Stimulated activated CD4-positive, alpha-beta T cell treated with anti-CD3 and anti-CD28 coated beads, Interleukin-1b, Interleukin-23, amount 100 ng/mL, for 1 hour (primary cell): ENCODE measurements around the gene ZCCHC24.
"Not testable (repeated sequence)": the region's sequence is repeated elsewhere in the genome, so short reads cannot be mapped to it uniquely, and the experiment has no call there.

ENCODE experiments used
- DNase-seq, 2 donors: peaks; one replicate each; pipeline ENCODE4 v3.0.0-alpha.2; 2020; ENCODE audit warnings: low read depth in 2 of 2

Gene ZCCHC24

DNA sequence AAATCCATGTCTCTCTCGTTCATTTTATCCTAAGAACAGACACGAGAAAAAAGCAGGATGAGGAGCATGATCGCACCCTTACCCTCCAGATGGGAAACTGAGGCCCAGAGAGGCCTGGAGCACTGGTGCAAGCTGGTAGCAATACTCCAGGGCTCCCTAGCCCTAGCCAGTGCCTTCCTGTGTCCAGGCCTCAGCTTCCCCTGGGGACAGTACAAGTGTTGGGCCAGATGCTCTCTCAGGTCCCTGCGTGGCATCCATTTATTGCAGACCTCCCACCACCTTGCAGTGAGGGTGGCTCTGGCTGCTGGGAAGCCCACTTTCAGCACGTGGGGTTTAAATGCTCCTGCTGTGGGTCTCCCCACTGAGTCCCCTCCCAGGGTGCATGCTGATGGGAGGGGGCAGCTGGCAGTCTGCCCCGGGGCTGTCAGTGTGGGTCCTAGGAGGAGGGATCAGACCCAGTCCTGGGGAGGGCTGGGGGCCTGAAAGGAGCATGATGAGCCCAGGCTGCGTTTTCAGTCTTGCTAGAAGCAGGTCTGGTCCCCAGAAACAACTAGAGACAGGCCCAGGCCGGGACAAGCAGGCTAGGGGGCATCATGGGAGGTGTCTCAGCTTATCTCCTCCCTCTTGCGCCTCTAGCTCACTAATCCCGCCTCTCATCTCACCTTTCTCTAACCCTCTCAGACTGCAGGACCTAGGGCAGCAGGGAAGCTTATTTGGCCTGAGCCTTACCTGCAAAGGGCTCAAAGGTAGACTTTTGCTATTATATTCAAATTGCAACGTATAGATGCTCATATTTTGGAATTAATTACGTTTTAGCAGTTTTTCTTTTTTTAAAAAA is 98.8 kb downstream of the ZCCHC24 start:
- no peak for DNase-seq

DNA sequence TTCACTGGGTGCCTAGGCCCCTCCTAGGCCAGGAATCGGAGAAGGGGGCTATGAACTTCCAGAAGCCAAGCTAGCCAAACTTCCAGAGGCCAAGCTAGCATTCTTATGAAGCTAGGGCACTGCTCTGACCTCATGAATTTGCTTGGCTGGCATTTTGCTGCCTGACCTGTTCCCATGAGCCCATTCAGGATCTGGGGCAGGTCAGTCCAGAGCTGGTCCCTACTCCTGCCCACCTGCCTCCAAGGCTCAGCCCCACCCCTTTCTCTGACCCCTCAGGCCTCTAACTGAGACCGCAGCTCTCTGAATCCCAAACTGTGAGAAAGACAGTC is 99.4 kb downstream of the ZCCHC24 start:
- no peak for DNase-seq

DNA sequence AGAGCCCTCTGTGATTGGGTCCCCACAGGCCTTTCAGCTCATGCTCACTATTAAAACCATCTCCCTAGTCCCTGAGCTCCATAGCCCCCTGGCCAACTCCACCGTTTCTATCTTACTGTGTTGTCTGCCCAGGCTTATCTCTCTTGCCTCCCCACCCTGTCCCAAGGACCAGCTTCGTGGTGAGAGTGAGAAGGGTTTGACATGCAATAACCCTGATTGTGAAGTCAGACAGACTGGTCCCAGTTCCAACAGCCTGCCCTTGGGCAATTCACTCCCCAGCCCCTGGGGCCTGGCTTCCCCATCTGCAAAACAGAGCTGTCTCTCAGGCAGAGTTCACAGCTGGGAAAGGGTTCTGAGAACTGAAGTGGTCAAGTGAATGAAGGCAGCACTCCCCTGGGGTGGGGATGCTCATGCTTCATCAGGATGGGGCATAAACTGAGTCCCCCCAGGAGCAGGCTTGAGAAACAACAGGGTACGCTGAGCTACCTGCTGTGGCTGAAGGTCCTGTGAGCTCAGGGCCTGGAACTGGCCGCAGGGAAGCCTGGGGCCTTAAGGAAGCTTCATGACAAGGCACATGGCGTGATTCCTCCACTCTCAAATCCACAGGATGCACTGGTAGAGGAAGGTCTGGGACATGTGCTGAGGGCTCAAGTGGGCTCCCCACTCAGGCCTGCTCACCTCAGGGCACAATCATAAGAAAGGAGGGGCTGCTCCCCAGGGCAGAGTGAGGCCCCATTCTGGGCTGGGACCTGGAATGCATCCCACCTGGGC is 100.0 kb downstream of the ZCCHC24 start:
- no peak for DNase-seq

DNA sequence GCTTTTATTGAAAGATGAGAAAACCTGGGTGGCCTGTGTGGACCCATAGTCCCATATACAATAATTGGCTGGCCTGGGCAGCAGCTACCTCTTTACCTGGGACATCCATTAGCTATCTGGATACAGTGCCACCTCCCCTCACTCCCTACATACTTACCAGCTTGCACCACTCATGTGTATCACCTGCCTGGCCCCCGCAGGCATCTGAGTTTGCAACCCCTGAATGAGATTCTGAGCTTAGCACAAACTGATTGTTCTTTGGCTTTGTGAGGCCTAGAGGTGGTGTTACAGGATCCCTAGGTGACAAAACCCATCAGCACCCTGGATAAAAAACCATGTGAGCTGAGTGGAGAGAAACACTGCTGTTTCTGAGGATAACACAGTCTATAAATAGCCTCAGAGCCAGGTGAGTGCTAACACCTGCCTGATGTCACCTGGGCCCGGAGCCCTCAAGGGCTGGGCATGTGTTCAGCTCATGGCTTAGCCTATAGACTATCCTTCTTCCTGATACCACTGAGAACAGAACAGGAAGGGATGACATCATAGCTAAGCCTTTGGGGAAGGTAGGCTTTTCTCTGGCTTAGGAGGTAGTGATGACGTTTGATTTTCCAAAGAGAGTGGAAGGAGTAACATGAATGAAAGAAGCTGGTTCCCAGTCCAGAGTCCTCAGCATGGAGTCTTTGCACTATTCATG is 100.8 kb downstream of the ZCCHC24 start:
- DNase-seq: no peak

DNA sequence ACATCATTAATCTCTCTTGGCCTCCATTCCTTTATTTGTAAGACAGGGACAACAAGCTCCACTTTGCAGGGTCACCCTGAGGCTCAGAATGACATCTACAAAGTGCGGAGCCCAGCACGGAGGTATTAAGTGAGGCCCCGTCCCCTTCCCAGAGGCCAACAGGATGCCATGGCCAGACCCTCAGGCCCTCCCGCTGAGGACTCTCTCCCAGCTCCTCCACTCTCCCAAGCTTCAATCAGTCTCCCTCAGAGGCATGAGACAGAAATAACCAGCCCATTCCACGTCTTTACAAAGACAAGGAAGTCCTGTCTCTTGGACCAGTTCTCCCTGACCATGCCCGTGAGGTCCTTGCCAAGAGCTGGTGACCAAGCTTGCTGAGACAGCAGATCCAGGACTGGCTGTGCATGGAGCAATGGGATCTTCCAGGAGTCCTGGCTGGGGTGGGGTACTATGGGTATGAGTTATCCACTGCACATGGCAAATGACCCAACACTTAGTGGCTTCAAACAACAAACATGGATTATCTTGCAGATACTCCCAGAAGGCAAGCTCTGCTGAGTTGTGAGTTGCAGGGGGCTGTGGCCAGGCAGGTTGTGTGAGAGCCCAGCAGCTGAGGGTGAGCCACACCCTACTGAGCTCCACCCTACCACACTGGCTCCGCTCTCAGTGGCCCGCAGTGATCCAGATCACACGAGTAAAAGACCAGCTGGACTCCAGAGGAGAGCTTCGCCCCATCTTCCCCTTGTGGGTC is 102.4 kb downstream of the ZCCHC24 start:
- no peak for DNase-seq

DNA sequence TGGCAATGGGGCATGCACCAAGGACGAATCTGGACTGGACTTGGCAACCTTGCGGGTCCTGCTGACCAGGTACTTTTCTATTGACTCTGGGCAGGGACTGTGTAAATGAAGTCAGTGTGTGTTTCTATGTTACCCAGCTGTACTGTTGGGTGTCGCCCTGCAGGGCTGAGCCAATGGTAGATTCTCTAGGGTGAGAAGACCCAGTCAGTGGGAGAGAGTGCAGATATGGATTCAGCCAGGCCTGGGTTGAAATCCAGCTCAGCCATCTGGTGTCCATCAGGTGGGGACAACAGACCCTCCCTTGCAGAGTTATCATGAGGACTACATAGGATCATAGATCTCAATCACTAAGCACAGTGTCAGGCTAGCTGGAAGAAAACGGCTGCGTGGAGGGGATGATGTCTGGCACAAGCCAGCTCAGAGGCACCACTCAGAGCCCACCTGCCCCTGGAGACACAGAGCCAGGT is 103.1 kb downstream of the ZCCHC24 start:
- DNase-seq: no peak

DNA sequence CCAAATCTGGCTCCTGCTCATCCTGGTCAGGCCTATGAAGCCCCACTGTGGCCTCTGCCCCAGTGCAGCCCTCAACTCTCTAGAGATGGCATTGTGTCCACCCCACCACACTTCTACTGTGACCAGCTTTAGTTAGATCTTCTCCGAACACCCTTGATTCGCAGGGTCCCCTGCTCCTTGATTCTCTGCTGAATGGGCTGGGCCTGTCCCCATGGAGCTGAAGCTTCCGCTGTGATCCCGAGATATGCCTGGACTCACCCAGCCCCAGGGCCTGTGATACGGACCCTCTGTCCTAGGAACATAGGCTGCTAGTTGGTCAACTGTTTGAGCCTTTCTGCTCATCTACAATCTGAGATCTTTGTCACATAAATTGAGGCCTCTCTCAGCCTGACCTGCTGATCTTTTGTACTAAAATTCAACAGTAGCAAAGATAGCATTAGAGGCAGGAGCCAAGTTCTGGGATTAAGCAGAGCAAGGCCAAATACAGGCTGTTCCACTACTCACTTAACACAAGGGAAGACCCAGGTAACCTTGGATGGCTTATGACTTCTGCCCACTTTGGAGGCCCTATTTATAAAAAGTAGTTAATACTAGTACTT is 104.7 kb downstream of the ZCCHC24 start:
- DNase-seq: no peak

DNA sequence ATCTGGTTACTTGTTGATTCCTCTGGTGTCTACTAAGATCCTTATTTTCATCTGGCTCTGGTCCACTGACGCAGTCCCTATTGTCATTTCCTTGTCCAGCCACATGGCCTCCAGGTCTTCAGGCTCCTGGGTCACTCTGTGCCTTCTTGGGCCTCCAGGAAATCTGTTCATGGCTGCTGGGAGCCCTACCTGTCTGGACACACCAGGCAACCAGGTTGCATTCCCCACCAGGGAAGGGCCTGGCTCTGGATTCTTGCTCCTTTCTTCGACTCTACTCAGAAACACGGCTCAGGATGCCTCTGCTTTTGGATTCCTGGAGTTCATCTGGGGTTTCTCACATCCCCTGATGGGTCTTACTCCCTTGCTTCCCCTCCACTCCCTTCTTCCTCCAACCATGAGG is 106.2 kb downstream of the ZCCHC24 start:
- DNase-seq: no peak

DNA sequence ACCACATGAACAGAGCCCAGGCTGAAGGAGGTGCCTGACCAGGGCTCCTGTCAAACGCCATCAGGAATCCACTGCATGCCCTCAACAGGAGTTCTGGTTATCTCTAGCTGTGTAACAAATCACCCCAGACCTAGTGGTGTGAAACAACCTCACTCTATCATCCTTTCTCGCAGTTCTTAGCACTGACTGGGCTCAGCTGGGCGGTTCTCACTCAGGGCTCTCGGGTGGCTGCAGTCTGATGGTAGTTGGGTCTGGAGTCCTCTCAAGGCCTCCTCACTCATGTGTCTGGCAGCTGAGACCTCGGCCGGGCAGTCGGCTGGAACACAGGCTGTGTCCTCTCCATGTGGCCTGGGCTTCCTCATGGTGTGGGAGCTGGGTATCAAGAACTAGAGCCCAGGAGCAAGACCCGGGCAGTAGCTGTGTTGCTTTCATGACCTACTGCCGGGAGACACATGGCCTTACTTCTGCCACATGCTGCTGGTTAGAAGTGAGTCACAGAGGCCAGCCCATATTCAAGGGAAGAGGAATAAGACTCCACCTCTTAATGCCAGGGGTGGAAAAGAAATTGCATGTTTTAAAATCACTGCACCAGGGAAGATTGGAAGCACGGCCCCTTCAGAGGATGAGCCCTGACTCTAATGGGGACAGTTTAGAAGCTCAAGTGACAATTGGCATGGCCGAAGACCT is 107.5 kb downstream of the ZCCHC24 start:
- not testable (repeated sequence) for DNase-seq

DNA sequence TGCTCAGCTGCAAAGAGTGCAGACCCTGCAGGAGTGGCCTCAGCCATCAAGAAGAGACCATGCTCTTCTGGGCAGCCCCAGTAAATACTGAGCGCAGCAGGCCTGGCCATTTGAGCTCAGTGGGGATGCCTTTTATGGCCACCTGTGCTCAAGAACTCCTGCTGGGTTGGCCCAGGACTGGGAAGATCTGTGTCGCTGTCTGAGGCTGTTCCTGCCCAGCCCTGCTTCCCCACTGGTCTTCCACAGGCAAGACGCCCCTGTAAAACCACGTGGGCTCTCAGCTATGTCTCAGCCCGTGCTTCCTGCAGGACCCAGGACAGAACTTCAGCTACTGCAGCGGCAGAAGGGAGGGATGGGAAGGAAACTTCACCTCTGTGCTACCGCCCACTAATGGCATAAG is 108.7 kb downstream of the ZCCHC24 start:
- no peak for DNase-seq

DNA sequence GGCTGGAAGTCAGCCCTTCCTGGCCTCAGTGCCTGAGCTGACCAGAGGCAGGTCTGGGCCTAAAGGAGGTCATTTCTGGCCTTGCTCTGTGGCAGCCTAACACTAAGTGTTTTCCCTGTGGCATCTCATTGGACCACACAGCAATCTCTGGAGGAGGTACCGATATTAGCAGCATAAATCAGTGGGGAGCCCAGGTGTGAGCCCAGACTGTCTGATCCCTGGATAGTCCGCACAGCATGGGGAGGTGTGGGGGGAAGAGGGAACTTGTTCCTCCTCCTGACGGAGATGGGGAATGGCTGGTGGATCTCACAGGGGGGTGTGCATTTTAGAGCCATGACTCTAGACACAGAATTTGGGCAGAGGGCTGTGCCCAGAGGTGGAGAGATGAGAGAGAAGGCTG is 109.1 kb downstream of the ZCCHC24 start:
- no peak for DNase-seq

DNA sequence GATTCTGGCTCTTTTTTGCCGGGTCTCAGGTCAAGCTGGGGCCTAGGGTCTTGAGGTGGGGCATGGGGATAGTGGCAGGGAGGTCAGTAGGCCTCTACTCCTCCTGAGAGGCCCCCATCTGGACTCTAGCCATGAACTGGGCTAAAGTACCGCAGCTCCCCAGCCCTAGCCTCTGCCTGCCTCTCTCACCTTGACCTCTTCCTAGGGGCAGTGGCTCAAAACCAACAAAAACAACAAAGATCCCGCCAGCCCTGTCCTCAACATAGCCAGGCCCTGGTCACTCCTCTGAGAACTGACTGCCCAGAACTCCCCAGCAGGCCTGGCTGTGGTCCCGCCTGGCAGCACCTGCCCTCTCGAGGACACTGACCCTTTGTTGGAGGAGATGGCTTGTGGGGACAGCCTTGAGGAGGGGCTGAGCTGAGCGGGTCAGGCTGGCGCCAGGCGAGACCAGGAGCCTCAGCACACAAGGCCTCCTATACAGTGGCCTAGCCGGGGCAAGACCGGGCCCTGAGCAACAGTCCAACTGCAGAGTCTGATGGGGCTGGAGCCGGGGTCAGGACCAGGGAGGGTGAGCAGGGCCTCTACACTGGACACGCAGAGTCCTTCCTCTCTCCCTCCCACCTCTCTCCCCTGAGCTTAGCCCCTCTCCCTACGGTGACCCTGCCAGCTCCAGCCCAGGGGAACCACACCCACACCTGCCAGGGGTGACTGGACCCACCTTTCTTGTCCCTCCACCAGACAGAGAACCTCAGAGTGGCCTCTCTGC is 109.8 kb downstream of the ZCCHC24 start:
- no peak for DNase-seq

DNA sequence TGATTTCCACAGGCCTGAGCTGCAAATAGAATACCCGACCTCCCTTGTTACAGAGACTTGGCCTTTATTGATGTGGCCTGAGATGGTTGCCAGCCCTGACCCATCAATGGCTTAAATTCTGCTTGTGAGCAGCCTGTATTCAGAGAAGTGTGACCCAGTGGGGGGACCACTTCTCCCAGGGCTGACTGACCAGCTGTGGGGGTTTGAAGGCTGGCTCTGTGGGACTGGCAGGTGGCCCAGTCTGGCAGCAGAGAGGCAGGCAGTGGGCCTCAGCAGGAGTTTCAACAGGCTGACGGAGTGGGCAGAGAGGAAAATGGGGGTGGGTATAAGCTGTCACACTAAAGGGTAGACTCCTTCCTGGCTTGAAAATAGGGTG is 110.3 kb downstream of the ZCCHC24 start:
- no peak for DNase-seq

DNA sequence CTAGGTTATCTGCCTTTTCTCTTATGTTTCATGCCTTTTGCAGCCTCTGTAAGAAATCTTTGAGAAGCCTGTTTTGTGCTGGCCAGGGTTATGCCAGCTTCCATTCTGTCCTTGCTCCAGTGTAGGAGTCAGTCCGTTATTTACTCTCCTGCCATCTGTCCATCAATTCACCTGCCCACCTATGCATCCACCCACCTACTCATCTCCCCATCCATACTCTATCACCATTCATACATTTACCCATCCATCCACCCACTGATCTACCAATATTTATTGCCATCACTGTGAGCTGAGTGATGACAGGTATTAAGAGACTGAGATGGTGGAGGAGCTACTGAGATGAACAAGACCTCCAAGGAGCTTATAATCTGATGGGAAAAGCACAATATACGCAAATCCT is 110.9 kb downstream of the ZCCHC24 start:
- no peak for DNase-seq

DNA sequence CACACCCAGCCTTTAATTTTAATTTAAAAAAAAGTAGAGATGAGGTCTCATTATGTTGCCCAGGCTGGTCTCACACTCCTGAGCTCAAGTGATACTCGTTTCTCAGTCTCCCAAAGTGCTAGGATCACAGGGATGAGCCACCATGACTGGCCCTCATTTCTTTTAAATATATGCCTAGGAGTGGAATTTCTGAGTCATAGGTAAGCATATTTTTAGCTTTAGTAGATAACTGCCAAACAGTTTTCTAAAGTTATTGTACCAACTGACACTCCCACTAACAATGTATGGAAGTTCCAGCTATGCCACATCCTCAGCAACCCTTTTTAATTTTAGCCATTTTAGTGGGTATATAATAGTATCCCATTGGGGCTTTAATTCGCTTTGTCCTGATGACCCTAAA is 111.9 kb downstream of the ZCCHC24 start:
- DNase-seq: no peak

DNA sequence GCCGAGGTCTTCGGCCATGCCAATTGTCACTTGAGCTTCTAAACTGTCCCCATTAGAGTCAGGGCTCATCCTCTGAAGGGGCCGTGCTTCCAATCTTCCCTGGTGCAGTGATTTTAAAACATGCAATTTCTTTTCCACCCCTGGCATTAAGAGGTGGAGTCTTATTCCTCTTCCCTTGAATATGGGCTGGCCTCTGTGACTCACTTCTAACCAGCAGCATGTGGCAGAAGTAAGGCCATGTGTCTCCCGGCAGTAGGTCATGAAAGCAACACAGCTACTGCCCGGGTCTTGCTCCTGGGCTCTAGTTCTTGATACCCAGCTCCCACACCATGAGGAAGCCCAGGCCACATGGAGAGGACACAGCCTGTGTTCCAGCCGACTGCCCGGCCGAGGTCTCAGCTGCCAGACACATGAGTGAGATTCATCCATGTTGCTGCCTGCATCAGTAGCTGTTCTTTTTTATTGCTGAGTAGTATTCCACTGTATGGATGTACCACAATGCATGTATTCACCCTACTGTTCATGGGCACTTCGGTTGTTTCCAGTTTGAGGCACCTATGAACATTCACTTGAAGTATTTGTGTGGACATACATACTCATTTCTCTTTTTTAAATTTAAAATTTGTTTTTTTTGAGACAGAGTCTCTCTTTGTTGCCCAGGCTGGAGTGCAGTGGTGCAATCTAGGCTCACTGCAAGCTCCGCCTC is 112.7 kb downstream of the ZCCHC24 start:
- DNase-seq: not testable (repeated sequence)
